Posterior cingulate gyrus (tissue), 11 donors: ENCODE measurements around the gene PRMT9.

ENCODE experiments used
- DNase-seq, 10 donors: peaks; one replicate each; pipeline versions ENCODE4 v3.0.0 to v3.0.0-alpha.2; 2020 to 2021; ENCODE audit warnings: mixed read lengths in 3 of 10
- intact Hi-C: fragments of 100-400 bp; cut with DNase I; formaldehyde crosslinking; loops from one replicate; pipeline ENCODE4 v1.15.1; 2023

PRMT9 gene

DNA sequence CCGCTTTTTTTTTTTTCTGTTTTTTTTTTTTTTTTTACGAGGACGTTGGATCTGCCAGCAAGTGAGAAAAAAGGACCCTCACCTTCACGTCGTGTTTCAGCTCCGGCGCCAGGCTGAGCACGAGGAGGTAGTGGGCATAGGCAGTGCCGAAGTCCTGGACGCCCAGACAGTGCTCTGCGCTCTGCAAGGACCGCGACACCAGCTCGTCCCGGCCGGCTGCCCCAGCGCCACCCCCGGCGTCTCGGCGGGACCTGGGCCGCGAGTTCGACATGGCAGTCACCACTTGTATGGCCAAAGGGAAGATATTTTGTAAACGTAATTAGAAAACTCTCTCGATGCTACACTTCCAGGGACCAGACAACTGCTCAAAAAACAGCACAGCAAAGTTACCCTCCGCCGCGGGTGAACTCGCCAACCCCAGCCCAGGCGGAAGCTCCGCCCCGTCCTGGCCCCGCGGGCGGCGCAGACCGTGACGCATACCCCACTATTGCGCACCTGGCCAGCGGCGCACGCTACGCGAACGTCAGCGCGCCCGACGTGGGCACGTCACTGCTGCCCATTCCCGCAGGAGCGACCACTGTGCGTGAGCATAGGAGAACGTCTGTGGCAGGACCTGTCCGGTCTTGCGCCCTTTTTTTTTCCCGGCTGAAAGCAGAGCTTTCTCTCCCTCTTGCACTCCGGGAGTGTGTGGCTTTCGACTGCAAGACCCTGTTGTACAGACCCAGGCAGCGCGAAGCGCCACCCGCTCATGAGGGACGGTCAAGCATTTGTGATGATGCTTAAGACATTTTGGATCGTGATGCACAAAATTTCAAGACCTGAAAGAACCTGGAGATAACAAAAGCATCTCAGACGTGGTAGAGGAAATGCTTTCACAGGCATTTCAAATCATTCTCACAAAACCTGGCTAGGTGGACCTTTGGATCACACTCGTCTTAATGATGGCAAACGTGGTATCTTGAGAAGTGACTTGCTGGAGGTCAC is at the start of gene PRMT9:
Gene PRMT9 (minus strand): TSS at position 447 of the 984 bp plus-strand sequence. CDS start 176 bp downstream, at position 271.
- intact Hi-C loops = loop anchor here (5.0 kb wide), 1 partner anchor 67 kb away; the partner anchor contains the start of gene TMEM184C
- peak; percentile 80 to 99 (median 91) for DNase-seq

DNA sequence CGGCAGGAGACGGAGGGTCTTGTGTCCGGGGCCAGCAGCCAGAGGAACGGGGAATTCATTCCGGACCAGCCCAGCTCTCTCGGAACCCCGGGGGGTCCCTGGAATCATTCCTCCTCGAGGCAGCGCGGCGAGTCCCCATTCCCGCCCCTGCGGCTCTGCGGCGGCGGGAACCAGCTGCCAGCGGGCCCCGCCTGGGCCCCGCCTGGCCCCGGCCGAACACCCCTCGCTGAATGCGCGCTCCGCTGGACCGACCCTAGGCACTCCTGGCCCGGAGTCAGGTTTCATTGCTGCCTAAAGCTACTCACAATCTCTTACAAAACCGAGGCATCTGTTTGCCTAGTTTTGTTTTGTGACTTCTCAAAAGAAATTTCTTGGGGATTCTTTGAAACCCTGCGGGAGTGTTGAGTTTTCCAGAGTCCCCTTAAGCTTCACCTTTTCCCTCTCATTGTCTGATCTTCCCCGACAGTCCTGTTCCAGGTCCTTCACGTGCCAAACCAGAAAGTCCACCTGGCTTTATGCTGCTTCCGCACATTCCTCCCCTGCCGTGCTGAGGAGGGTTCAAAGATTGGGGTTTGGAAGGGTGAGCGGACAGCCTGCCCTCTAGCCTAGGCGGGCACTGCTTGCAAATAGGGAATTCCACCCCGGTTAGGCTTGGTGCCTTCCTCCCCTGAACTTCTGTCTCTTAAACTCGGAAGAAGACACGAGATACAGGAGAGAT is 48.7 kb upstream of the PRMT9 start:
- intact Hi-C loops = no loop called here
- peak in 3 of 10 donors; percentile 20 to 74 (median 73) for DNase-seq

DNA sequence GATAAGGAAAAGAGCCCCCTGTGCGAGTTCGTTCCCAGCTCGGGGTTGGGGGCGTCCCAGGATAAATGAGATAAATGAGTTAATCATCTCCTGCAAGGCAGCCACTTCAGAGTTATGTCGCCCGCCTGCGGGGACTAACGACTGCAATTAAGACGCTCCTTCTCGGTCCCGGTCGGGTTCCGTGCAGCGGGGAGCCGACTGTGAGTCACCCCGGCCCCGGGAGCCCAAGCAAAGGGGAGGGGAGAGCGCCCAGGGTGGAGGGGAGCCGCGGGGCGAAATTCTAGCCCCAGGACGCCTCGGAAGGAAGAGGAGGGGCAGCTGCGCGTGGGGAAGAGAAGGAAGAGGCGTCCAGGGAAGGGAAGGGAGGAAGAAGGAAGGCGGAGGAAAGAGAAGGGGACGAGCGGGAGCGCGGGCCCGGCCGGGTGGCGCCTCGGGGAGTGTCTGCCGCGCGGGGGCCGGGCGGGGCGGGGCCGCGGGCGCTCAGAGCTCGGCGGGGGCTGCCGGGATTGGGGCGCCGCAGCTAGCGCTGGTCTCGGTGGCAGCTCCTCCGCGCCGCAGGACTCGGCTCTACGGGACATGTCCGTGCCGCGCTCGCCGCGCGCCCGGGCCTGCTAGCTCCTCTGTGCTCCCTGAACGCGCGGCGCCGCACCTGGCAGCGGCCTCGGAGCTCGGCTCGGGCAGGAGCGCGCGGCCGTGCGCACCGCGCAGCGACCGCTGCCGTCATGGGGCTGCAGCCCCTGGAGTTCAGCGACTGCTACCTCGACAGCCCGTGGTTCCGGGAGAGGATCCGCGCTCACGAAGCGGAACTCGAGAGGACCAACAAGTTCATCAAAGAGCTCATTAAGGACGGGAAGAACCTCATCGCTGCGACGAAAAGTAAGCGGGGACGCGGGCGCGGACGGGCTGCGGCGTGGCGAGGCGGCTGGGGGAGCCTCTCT is 47.9 kb upstream of the PRMT9 start, which contains the start of gene ARHGAP10:
Gene ARHGAP10 (plus strand): TSS at position 509 of the 938 bp plus-strand sequence. CDS start 214 bp downstream, at position 723.
- intact Hi-C loops = no loop called here
- DNase-seq = peak; percentile 21 to 92 (median 52)

DNA sequence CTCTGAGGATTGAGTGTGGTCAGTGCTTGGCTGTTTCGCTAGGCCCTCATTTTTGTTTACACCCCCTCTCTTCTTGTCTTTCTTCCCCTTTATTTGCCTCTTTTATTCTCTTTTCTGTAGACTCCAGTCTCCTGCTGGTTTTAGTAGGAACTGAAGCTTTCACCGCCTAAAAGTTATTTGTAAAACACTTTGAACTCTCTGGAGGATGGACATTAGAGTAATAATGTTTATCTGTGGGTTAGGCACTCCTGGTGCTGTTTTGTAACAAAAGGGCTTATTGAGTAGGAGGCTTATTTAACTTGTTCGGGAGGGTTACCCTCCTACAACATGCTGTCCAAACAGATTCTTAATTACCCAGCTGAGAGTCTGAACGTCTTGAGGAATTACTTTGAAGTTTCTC is 46.4 kb upstream of the PRMT9 start:
- intact Hi-C loops = no loop called here

DNA sequence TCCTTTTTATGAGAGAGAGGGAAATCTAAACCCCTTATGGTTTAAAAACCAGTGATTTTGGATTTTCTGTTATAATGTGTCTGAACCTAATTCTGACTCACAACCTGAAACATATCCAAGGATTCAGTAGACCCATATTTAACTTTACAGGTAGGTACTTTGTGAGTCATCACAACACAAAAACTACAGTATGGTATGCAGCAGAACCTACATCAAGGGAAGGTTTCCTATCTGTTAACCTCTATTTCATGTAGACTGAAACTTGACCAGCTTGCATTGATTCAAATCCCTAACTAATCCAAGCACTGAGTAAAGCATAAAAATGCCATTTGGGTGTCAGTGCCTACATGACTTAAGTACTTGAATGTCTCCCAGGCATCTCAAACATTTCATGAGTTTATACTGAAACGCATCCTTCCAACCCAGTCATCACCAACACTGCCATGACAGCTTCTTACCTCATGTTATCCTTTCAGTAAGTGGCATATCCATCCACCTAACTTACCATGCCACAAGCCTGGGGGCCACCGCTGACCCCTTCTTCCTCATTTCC is 43.6 kb upstream of the PRMT9 start:
- intact Hi-C loops = no loop called here
- DNase-seq = no peak

More for the DNA sequence above, 46.4 kb upstream of the PRMT9 start:
- DNase-seq = no peak

DNA sequence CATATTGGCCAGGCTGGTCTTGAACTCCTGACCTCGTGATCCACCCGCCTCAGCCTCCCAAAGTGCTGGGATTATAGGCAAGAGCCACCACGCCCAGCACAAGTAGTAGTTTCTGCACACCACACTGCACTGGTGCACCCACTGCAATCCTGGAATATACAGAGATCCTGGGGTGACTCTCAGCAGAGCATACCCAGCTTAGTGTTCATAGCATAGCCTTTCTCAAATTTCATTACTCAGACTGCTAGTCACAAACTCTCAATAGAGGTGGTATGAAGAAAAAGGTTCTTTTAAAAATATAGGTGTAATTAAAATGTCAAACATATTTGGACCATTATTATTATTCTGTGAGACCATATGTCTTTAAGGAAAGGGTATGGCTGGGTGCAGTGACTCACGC is 41.7 kb upstream of the PRMT9 start:
- no peak for DNase-seq
- intact Hi-C loops = no loop called here

DNA sequence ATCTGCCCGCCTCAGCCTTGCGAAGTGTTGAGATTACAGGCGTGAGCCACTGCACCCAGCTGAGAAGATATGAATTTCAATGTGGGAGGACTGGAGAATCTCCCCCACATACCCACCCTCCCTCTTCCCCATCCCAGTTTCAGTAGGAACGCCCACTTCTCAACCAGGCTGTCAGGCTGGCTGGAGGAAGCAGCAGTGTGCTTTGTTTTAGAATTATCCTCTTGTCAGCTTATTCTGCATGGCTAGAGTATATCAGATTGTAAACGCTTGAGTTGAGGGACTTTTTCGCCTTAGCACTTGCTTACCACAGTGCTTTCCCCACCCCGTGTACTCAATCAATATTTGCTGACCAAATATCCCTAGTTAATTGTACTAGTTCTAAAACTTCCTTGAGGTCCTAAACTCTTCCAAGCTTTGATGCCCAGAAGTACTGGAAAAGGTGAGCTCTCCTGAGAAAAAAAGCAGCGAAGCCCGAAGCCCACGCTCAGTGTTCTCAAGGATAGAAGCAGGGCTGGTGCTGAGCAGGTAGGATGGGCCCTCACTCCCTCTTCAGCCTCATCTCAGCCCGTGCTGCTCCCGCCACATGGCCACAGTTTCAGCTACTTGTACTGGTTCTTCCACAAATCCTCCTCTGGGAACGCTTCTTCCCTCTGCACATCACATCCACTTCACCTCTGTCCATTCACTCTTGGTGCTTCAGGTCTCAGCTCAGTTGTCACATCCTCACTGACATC is 40.7 kb upstream of the PRMT9 start:
- DNase-seq = no peak
- intact Hi-C loops = no loop called here

DNA sequence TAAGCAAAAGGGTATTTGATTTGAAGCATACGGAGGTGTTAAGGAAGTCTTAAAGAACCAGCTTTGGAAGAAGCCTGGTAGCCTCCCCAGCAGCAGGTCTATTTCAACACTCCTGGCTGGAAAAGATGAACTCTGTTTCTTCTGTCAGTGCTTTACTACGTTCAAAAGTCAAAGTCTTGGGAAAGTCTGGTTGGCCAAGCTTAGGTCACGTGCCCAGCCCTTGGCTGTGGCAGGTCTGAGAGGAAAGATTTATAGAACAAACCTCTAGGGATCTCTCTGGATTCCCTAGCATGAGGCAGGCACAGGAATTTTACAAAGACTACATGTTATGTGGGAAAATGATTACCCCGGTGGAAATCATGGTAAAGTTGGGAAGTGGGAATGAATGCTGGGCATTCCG is 39.4 kb upstream of the PRMT9 start:
- intact Hi-C loops = no loop called here
- DNase-seq = no peak

DNA sequence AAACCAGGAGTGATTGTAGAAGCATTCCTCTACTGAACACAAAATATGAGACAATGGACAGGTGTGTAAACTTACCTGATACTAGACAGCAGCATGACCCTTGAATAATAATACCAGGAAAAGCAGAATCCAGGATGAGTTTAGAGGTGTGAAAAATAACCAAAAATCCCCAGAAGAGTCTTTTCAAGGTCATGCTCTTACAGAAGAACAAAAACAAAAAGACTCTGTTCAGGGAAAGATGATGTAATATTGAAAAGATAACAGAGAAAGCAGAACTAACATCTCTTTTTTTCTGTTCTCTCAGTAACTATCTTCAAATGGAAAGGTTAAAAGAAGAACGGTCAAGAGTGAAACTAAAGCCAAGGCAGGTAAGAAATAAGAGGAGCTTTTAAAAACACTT is 33.9 kb upstream of the PRMT9 start:
- no peak for DNase-seq
- intact Hi-C loops = no loop called here

DNA sequence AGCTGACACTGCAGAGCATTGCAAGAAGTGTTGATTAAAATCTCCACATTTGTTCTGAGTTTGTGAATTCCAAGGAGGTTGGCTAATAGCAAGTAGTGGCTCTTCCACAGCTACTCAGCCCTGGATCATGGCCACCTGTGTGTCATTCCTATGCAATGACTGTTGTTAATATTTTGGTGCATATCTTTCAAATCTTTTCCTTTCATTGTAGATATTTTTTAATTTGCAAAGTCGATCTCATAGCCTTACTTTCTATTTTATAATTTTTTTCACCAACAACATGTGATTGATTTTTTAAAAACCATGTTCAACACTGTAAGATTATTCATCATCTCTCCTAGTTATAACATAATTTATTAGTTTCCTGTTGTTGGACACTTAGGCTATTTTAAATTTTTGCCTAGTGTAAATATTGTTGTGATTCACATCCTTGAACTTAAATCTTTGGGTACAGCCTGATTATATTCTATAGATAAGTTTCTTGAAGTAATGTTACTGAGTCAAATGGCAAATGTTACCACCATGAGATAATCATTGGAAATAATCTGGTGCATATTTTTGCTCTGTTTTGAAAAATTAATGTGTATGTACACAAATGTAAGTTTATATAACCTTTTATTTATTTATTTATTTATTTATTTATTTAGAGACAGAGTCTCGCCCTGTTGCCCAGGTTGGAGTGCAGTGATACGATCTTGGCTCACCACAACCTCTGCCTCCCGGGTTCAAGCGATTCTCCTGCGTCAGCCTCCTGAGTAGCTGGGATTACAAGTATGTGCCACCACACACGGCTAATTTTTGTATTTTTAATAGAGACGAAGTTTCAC is 30.8 kb upstream of the PRMT9 start:
- DNase-seq = no peak
- intact Hi-C loops = no loop called here

DNA sequence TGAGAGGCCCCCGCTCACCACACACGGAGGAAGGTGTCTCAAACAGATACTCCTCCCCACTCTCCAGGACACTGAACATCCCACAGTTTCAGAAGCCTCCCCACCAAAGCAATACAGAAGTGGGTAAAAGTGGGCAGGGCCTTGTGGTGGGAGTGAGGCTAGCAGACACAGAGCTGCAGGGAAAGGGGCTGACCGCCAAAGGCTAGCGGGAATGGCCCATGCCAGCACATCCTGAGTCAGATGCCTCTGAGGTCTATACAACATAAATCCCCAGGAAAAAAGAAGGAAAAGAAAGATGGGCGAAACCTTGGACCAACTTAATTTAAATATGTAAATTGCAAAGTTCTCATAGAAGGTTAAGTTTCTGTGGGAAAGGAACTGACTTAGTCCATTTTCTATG is 26.0 kb upstream of the PRMT9 start:
- no peak for DNase-seq
- intact Hi-C loops = no loop called here

DNA sequence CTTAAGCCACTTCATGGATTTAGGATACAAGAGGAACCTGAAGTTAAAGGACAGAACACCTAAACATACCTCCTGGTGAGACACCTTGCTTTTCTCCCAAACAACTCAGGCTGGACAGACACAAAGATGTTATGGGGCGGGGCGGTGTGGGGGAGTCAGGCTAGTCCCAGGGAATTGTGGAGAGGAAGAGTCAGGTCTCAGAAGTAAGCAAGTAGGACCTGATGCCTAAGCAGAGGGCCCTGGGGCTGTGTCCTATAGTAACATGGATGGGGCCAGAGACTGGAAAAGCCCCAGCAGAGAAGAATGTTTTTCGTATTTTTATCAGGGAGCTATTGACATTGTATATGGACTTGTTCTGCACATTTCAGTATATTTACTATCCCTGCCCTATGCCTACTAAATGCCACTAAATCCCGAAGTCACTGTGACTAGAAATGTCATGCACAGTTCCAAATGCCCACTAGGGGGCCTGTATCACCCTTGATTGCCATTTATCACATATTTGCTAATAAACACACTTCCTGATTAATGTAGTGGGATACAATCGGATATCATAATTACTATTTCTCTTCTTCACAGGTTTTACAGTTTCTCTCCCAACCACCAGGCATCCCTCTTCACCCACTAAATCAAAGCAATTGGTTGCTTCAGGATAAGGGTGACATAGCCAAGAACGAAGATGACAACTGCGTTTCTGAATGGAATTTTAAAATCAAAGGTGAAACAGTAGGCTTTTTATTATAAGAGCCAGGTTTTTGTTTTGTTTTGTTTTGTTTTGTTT is 24.1 kb upstream of the PRMT9 start:
- intact Hi-C loops = loop anchor here (1.0 kb wide), 1 partner anchor 158 kb away; no protein-coding TSS in a partner anchor
- peak in 4 of 10 donors; percentile 28 to 47 (median 29) for DNase-seq

DNA sequence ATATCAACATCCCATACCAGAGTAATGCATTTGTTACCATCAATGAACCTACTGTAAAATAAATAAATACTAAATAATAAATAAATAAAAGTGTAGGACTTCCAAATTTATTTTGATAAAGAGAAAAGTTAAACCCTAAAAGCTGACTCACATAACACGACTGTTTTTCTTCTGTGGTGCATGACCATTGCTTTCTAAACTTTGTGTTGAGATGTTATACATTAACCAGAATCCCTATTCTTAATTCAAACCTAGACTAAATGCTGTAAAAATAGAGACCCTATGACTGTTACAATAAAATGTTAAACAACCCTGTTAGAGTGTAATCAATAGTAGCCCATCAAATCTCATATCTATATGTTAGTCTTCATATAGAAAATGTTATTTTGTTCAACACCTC is 20.9 kb upstream of the PRMT9 start:
- intact Hi-C loops = no loop called here
- no peak for DNase-seq

DNA sequence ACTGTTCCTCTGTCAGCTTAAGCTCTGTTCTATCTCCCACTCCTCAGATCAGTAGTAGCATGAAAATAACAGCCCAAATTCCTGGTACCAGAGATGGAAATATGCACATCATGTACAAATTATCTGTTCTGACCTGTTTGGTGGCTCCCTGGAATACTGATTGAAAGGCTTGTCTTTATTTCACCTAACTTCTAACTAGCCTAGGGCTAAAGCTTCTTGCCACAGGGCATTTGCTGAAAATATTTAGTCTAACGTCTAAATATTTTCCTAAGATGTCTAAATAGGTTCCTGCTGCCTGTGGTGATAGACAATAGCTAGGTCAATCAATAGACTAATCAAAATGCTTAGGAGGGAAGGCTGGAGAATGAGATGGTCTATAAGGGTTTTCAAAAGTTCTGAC is 12.9 kb upstream of the PRMT9 start:
- intact Hi-C loops = no loop called here
- no peak for DNase-seq

DNA sequence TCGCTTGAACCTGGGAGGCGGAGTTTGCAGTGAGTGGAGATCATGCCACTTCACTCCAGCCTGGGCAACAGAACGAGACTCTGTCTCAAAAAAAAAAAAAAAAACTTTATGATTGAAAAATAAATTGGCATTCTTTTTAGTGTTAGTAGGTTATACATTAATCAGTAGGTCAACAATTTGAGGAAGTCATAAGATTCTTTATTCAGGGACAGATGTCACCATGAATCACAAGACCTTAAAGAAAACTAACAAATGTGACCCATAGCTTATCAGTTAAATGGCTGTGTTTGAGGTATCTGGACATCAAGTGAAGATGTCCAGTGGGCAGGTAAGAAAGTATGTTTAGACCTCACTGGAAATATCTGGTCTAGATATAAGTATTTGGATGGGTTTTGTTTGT is 9.3 kb upstream of the PRMT9 start:
- intact Hi-C loops = no loop called here

DNA sequence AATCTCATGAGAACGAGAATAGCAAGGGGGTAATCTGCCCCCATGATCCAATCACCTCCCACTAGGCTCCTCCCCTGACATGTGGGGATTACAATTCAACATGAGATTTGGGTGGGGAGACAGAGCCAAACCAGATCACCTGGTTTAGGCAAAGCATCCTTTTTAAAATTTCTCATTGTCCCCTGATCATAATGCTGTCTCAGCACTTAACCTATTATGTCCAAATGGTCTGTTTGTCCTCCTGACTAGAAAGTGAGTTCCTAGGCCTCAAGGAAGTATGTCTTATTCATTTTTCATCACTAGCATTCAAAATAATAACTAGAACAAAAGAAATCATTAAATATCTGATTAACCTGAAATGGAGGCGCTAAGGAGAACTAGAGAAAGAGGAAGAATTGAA is 7.9 kb upstream of the PRMT9 start:
- DNase-seq = no peak
- intact Hi-C loops = no loop called here

More for the DNA sequence above, 9.3 kb upstream of the PRMT9 start:
- DNase-seq = no peak

DNA sequence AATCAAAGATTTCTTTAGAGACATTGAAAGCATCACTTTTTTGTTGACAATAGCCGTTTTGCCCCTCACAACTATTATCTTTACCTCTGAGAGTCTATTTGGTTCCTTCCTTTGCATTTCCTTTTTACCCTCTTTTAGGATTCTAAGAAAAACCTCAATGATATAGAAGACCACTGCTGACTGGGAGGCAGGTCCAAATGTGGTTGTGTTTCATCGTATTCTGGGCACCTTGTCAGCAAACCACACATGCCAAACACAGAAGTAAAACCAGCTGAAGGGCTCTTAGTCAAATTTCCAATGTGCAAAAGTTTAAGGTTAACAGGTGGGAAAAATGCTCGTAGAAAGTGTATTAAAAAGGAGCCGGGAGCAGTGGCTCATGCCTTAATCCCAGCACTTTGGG is 5.1 kb upstream of the PRMT9 start:
- intact Hi-C loops = no loop called here
- no peak for DNase-seq
